Adrenal gland (tissue), 5 donors: ENCODE results near the gene ARHGAP10.

Source experiments
- POLR2A ChIP-seq, 2 donors: fragments of 450-650 bp; IDR thresholded peaks; one replicate each; pipeline ENCODE4 v1.6.1; 2017; ENCODE audit warnings: antibody characterized with exemption in 2 of 2, mild to moderate bottlenecking in 2 of 2, moderate library complexity in 1 of 2
- TF ChIP-seq, protein P1 (sequence below), 6 experiments: fragments of 450-650 bp in 4 of 6; fragments of 200-600 bp in 2 of 6; sonication (generic) in 1 of 6; IDR thresholded peaks; 1 replicate in 5 of 6; 2 replicates in 1 of 6; pipeline versions ENCODE4 v1.5.1 to v1.8.0; 2016 to 2021; ENCODE audit warnings: antibody characterized with exemption in 6 of 6, mild to moderate bottlenecking in 2 of 6, moderate library complexity in 1 of 6
- donor health status: DM: no; HTN: no; CAD: no.

DNA sequence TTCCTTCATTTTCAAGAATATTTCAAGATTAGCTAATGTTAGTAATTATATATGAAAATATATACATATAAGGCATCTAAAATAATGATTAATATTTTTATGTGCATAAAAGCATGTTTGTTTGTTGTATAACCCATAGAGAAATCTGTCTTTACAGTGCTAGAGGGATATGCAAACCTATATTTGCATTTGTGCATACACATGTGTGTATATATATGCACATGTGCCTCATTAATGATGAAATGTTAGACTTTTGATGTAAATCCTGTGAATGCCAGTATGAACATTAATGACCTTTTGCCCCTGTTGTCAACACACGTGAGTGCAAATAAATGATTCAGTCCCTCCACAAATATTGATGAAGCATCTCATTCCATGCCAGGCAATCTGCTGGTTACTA is 197.9 kb downstream of the ARHGAP10 start:
- TF ChIP-seq, protein P1, sequence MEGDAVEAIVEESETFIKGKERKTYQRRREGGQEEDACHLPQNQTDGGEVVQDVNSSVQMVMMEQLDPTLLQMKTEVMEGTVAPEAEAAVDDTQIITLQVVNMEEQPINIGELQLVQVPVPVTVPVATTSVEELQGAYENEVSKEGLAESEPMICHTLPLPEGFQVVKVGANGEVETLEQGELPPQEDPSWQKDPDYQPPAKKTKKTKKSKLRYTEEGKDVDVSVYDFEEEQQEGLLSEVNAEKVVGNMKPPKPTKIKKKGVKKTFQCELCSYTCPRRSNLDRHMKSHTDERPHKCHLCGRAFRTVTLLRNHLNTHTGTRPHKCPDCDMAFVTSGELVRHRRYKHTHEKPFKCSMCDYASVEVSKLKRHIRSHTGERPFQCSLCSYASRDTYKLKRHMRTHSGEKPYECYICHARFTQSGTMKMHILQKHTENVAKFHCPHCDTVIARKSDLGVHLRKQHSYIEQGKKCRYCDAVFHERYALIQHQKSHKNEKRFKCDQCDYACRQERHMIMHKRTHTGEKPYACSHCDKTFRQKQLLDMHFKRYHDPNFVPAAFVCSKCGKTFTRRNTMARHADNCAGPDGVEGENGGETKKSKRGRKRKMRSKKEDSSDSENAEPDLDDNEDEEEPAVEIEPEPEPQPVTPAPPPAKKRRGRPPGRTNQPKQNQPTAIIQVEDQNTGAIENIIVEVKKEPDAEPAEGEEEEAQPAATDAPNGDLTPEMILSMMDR (IDR thresholded peaks at IDR 0.05): no peak
- no peak for TF ChIP-seq POLR2A (IDR thresholded peaks at IDR 0.05)
